Stimulated activated CD8-positive, alpha-beta memory T cell treated with anti-CD3 and anti-CD28 coated beads, Interleukin-2, amount 100 ng/mL, for 48 hours (primary cell): ENCODE data around the gene KPNA6.

ENCODE experiments used
- DNase-seq, 2 donors: peaks; one replicate each; pipeline ENCODE4 v3.0.0-alpha.2; 2020; ENCODE audit warnings: low read depth in 2 of 2

The KPNA6 gene

GRCh38 chr1:32187850-32188249 is 80.0 kb downstream of the KPNA6 start:
- no peak for DNase-seq

- DNase-seq = no peak
Observed at GRCh38 chr1:32192220-32192948, 84.5 kb downstream of the KPNA6 start.

- no peak for DNase-seq
Observed at GRCh38 chr1:32194984-32195383, 87.1 kb downstream of the KPNA6 start.

GRCh38 chr1:32195531-32195930 is 87.7 kb downstream of the KPNA6 start:
- DNase-seq = no peak

GRCh38 chr1:32195972-32196823 is 88.3 kb downstream of the KPNA6 start:
- DNase-seq = no peak

- no peak for DNase-seq
Observed at GRCh38 chr1:32197074-32197473, 89.2 kb downstream of the KPNA6 start.

- DNase-seq = no peak
Observed at GRCh38 chr1:32197837-32198236, 90.0 kb downstream of the KPNA6 start.

- no peak for DNase-seq
Observed at GRCh38 chr1:32198237-32199042, 90.6 kb downstream of the KPNA6 start.

- no peak for DNase-seq
Observed at GRCh38 chr1:32199043-32199716, 91.3 kb downstream of the KPNA6 start.

- no peak for DNase-seq
Observed at GRCh38 chr1:32199717-32200072, 91.8 kb downstream of the KPNA6 start.

- peak; percentile 35 to 41 for DNase-seq
Observed at GRCh38 chr1:32200226-32201010, 92.6 kb downstream of the KPNA6 start, which contains the start of gene CCDC28B. Gene CCDC28B, plus strand, starts transcription at chr1:32200595. Its CDS starts 1,341 bp downstream, at chr1:32201936.

GRCh38 chr1:32201011-32201855 is 93.4 kb downstream of the KPNA6 start:
- peak; percentile 77 to 81 for DNase-seq

- no peak for DNase-seq
Observed at GRCh38 chr1:32204943-32205361, 97.1 kb downstream of the KPNA6 start.

GRCh38 chr1:32205401-32206370 is 97.8 kb downstream of the KPNA6 start, which contains the start of gene IQCC:
Gene IQCC, plus strand, starts transcription at chr1:32205671. Its CDS starts 11 bp downstream, at chr1:32205682.
- DNase-seq = peak; percentile 79 to 81

- no peak for DNase-seq
Observed at GRCh38 chr1:32208469-32208868, 100.6 kb downstream of the KPNA6 start.

GRCh38 chr1:32208891-32209328 is 101.1 kb downstream of the KPNA6 start, which contains the start of gene DCDC2B:
Gene DCDC2B, plus strand, starts transcription at chr1:32209089. Its CDS starts 5 bp downstream, at chr1:32209094.
- no peak for DNase-seq

GRCh38 chr1:32215629-32216480 is 108.0 kb downstream of the KPNA6 start:
- no peak for DNase-seq
